HS-27A (cell line): ENCODE results near the gene RREB1.
"Not testable (repeated sequence)": the region's sequence is repeated elsewhere in the genome, so short reads cannot be mapped to it uniquely, and the experiment has no call there.

Experiments
- DNase-seq: peaks from one replicate; pipeline ENCODE4 v3.0.0-alpha.2; 2012; ENCODE audit warnings: low read depth, missing footprints

Gene RREB1

GRCh38 chr6:7143476-7143974 is 35.8 kb downstream of the RREB1 start:
- DNase-seq = no peak

GRCh38 chr6:7144872-7145584 is 37.3 kb downstream of the RREB1 start:
- DNase-seq = no peak

- no peak for DNase-seq
These were observed 37.8 kb downstream of the RREB1 start for GRCh38 chr6:7145585-7145884.

- DNase-seq = no peak
These were observed 38.4 kb downstream of the RREB1 start for GRCh38 chr6:7145885-7146828.

- no peak for DNase-seq
These were observed 39.4 kb downstream of the RREB1 start for GRCh38 chr6:7147051-7147671.

GRCh38 chr6:7148100-7148822 is 40.5 kb downstream of the RREB1 start:
- DNase-seq = no peak

- no peak for DNase-seq
These were observed 42.8 kb downstream of the RREB1 start for GRCh38 chr6:7150381-7151064.

GRCh38 chr6:7151381-7151780 is 43.6 kb downstream of the RREB1 start:
- DNase-seq = no peak

- no peak for DNase-seq
These were observed 44.7 kb downstream of the RREB1 start for GRCh38 chr6:7152462-7152861.

- DNase-seq = no peak
These were observed 46.0 kb downstream of the RREB1 start for GRCh38 chr6:7153789-7154188.

GRCh38 chr6:7154341-7155139 is 46.8 kb downstream of the RREB1 start:
- no peak for DNase-seq

- DNase-seq = no peak
These were observed 48.3 kb downstream of the RREB1 start for GRCh38 chr6:7155871-7156579.

GRCh38 chr6:7156643-7157278 is 49.0 kb downstream of the RREB1 start:
- no peak for DNase-seq

- DNase-seq = not testable (repeated sequence)
These were observed 49.5 kb downstream of the RREB1 start for GRCh38 chr6:7157307-7157706.

- DNase-seq = no peak
These were observed 50.2 kb downstream of the RREB1 start for GRCh38 chr6:7157752-7158616.

GRCh38 chr6:7159790-7160525 is 52.2 kb downstream of the RREB1 start:
- DNase-seq = no peak

GRCh38 chr6:7161253-7161623 is 53.5 kb downstream of the RREB1 start:
- DNase-seq = no peak

GRCh38 chr6:7161845-7162244 is 54.1 kb downstream of the RREB1 start:
- no peak for DNase-seq
